Glutamatergic neuron (in vitro differentiated cells): ENCODE results near the gene PLXNA2. TPM values are rescaled to one million over a fixed set of nuclear protein-coding genes. Genes with fewer than 3 reads are reported as not detected.

Source experiments
- DNase-seq: peaks from one replicate; pipeline ENCODE4 v3.0.0; 2022
- H3K27ac Mint-ChIP-seq: one replicate; pipeline ENCODE4 v1.8.0; 2020; ENCODE audit warnings: mild to moderate bottlenecking, mixed read lengths, inconsistent platforms; ENCODE audit not compliant: unreplicated experiment
- H3K27me3 Mint-ChIP-seq: one replicate; pipeline ENCODE4 v1.8.0; 2020; ENCODE audit warnings: mild to moderate bottlenecking, moderate library complexity, mixed read lengths, inconsistent platforms; ENCODE audit not compliant: unreplicated experiment
- H3K36me3 Mint-ChIP-seq: one replicate; pipeline ENCODE4 v1.8.0; 2020; ENCODE audit warnings: mild to moderate bottlenecking, mixed read lengths, inconsistent platforms; ENCODE audit not compliant: unreplicated experiment
- H3K4me1 Mint-ChIP-seq: one replicate; pipeline ENCODE4 v1.8.0; 2020; ENCODE audit warnings: mild to moderate bottlenecking, low read depth, mixed read lengths, inconsistent platforms; ENCODE audit not compliant: unreplicated experiment
- H3K4me3 Mint-ChIP-seq: one replicate; pipeline ENCODE4 v1.8.0; 2020; ENCODE audit warnings: mild to moderate bottlenecking, mixed read lengths, inconsistent platforms; ENCODE audit not compliant: unreplicated experiment
- H3K9me3 Mint-ChIP-seq: one replicate; pipeline ENCODE4 v1.8.0; 2020; ENCODE audit warnings: mild to moderate bottlenecking, moderate library complexity, mixed read lengths, inconsistent platforms; ENCODE audit not compliant: unreplicated experiment
- total RNA-seq: library from RNA; stranded (reverse); fragmentation: NEBNext Ultra II Directional; extraction: Animal tissue kit (Norgen Biotek cat#: 25700); gene quantifications from one replicate; pipeline ENCODE4 v1.2.1, GENCODE V29; 2021; ENCODE audit not compliant: unreplicated experiment
- TF ChIP-seq, protein P1 (sequence below): fragments of 200-600 bp; sonication (generic); IDR thresholded peaks from one replicate; pipeline ENCODE4 v1.5.0; 2021; ENCODE audit not compliant: partially characterized antibody, unreplicated experiment

The PLXNA2 gene
- total RNA-seq, 1 donor from 2014 or later, result 66.0 TPM

DNA sequence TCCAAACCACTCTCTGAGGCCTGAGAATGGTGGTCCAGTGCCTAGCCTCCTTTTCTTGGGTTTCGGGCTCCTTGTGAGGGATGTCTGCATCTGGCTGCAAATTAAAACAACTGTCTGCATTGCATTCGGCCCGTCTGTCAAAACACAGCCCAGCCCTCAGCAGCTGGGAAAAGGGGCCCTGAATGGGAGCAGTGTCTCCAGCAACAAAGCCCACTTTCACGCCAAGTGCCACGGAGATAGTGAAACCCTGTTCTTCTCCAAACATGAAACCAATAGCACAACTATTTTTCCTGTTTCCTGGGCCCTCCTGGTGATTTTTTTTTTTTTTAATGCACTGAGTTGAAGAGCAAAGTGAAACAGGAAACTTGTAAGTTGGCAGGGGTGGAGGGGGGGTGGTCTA, 138.4 kb downstream of the PLXNA2 start:
- Mint-ChIP-seq H3K27me3 (peaks cover 8% of the 10 kb centered on the region), H3K4me1 (peaks cover 26% of the 10 kb centered on the region), H3K9me3 (peaks cover 5% of the 10 kb centered on the region), H3K36me3 (no peaks in the 10 kb centered on the region), H3K27ac (no peak overlapping the region), H3K4me3 (no peak overlapping the region)
- DNase-seq, result no peak
- TF ChIP-seq, protein P1, sequence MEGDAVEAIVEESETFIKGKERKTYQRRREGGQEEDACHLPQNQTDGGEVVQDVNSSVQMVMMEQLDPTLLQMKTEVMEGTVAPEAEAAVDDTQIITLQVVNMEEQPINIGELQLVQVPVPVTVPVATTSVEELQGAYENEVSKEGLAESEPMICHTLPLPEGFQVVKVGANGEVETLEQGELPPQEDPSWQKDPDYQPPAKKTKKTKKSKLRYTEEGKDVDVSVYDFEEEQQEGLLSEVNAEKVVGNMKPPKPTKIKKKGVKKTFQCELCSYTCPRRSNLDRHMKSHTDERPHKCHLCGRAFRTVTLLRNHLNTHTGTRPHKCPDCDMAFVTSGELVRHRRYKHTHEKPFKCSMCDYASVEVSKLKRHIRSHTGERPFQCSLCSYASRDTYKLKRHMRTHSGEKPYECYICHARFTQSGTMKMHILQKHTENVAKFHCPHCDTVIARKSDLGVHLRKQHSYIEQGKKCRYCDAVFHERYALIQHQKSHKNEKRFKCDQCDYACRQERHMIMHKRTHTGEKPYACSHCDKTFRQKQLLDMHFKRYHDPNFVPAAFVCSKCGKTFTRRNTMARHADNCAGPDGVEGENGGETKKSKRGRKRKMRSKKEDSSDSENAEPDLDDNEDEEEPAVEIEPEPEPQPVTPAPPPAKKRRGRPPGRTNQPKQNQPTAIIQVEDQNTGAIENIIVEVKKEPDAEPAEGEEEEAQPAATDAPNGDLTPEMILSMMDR, result no peak

DNA sequence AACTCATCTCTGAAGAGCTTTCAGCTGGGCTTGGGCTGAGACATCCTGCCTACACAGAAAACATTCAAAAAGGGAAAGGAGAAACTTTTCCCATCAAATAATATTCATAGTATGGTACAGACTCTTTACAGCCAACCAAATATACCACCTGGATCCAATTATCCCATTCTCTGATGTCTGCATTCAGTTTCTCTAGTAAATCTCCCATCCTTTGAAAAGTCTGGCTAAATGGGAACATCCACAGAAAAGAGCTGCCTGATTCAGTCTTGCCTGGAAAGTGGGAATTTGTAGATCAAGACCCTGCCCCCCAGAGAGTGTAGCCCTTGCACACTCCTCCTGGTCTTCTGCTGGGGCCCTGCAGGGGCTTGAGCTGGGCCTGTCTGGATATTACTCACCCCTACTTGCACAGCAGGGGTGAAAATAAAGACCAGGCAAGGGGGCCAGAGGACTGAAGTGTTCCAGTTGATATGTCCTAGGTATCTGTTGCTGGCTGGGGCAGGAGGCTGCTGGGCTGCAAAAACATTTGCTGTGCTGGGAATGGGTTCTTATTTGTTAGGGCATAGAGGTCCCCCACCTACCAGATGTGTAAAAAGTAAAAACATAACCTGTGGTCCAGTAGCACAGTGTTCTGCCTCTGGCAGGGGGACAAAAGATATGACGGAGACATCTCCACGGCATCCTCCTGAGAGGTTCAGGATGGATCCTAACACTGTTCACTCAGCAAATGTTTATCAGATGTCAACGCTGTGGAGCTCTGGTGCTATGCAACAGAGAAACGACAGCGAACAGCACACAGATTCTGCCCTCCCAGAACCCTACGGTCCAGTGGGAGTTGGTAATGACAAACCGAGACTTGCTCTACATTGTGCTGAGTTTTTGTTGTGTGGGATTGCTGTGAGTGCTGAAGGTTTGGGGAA, 140.3 kb downstream of the PLXNA2 start:
- H3K9me3 Mint-ChIP-seq, result peaks cover 5% of the 10 kb centered on the region
- H3K27me3 Mint-ChIP-seq, result peaks cover 8% of the 10 kb centered on the region
- H3K27ac Mint-ChIP-seq, result no peak overlapping the region
- no peaks in the 10 kb centered on the region for H3K36me3 Mint-ChIP-seq
- TF ChIP-seq, protein P1, result no peak
- no peak for DNase-seq
- no peak overlapping the region for H3K4me3 Mint-ChIP-seq
- peaks cover 22% of the 10 kb centered on the region for H3K4me1 Mint-ChIP-seq

DNA sequence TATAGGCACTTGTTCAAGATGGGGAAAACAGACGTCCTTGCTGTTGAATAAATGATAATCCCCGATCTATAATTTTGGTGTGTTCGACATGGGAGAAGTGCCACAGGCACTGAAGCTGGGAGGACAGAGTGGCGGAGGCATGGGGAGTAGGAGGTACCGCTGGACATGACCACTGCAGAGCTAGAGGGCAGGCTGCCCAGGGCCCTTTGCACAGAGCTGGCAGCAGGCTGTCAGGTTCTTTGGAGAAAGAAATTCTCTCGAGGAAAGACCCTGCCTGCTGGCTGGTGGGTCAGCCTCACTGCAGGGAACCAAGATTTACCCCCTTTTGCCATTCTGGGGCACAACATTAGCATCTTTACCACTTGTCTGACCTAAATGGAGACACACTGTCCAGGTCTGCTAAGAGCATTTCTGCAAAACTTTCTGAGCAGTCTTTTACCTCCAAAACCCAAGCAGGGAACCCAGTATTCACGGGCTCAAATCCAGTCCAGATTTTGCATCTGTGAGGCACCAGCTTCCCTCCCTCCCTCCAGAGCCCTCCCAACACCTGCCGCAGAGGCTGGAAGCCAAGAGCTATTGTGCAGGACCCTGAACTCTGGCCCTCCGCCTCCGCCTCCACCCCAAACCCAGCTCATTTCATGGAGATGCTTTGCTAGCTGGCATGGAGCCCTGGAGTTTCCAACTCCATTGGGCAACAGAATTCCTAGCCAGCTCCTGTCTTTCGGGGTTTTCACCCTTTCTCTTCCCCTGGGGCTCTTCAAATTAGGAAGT, 142.3 kb downstream of the PLXNA2 start:
- TF ChIP-seq, protein P1, result no peak
- no peaks in the 10 kb centered on the region for H3K36me3 Mint-ChIP-seq
- peaks cover 24% of the 10 kb centered on the region for H3K4me1 Mint-ChIP-seq
- no peak for DNase-seq
- H3K4me3 Mint-ChIP-seq, result no peak overlapping the region
- peaks cover 5% of the 10 kb centered on the region for H3K27me3 Mint-ChIP-seq
- no peak overlapping the region for H3K27ac Mint-ChIP-seq
- H3K9me3 Mint-ChIP-seq, result peaks cover 4% of the 10 kb centered on the region

DNA sequence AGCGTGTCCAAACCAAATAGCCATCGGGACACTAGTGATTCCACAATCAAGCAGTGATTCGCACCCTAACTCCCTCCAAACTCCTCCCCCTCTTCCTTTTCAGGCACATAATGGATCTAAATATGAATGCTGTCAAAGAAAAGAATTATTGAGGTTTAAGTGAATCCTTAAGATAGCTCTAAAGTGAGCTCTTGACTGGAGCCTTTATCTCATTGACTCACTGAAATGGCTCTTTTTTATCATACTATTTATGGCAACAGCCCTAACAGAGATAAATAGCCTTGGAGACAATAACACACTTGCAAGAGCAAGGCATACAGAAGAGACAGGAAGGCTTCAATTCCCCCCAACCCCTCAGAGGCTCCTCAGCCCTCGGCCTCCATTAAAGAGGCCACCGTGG, 143.3 kb downstream of the PLXNA2 start:
- DNase-seq, result no peak
- Mint-ChIP-seq H3K27ac (no peak overlapping the region), H3K4me3 (no peak overlapping the region), H3K36me3 (no peaks in the 10 kb centered on the region), H3K27me3 (peaks cover 3% of the 10 kb centered on the region), H3K4me1 (peaks cover 19% of the 10 kb centered on the region), H3K9me3 (peaks cover 4% of the 10 kb centered on the region)
- TF ChIP-seq, protein P1, result no peak
